Left lobe of liver (tissue), 2 donors: Measurements from ENCODE around the gene NOVA2. TPM values are rescaled to one million over a fixed set of nuclear protein-coding genes. Genes with fewer than 3 reads are reported as not detected.
"Not testable (repeated sequence)": the region's sequence is repeated elsewhere in the genome, so short reads cannot be mapped to it uniquely, and the experiment has no call there.

Source experiments
- ATAC-seq: fragments of 200-7000 bp; cut with Tn5 transposase; one replicate; pipeline ENCODE4 v1.9.1; 2020; ENCODE audit warnings: mild to moderate bottlenecking, moderate library complexity
- DNase-seq: peaks from one replicate; pipeline ENCODE4 v3.0.0-alpha.2; 2020; ENCODE audit warnings: low spot score
- total RNA-seq: library from RNA; stranded (reverse); gene quantifications from one replicate; pipeline ENCODE4 v1.2.1, GENCODE V29; 2021
- donor health status: DM: no; HTN: no; CAD: no; lungs with moderate emphysema.
- donor health status: DM: no; HTN: yes; CAD: no.

The NOVA2 gene
- total RNA-seq, 1 donor from 2014 or later: 2.0 TPM

DNA sequence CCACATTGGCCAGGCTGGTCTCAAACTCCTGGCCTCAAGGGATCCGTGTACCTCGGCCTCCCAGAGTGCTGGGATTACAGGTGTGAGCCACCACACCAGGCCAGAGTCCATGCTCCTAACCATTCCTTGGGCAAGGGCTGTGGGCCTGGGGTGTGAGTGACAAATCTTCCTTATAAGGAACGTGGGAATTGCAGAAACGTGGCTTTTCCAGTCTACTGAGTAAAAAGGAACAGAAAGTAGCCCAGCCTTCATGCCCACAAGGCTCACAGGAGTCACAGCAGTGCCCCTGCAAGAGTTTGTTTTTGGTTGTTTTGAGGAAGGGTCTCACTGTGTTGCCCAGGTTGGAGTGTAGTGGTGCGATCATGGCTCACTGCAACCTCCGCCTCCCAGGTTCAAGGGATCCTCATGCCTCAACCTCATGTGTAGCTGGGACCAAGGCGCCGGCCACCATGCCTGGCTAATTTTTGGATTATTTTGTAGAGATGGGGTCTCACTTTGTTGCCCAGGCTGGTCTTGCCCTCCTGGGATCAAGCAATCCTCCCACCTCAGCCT lies 76.3 kb downstream of the NOVA2 start:
- ATAC-seq: no peak

DNA sequence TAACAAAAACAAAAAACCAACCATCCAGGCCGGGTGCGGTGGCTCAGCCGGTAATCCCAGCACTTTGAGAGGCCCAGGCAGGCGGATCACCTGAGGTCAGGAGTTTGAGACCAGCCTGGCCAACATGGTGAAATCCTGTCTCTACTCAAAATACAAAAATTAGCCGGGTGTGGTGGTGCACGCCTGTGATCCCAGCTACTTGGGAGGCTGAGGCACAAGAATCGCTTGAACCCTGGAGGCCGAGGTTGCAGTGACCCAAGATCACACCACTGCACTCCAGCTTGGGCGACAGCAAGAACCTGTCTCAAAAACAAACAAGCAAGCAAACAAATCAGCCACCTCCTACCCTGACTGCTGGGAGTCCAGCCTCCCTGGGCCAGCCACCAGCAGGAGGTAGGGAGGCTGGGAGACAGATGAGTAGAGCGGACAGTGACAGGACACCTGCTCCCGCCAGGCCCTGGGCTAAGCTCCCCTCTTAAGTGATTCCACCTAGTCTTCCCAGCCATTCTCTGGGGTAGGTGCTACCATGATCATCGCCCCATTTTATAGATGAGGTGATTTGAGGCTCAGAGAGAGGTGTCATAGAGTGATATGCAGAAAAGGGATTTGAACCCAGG lies 77.6 kb downstream of the NOVA2 start:
- not testable (repeated sequence) for DNase-seq, ATAC-seq

More for the DNA sequence above, 76.3 kb downstream of the NOVA2 start:
- DNase-seq: no peak

DNA sequence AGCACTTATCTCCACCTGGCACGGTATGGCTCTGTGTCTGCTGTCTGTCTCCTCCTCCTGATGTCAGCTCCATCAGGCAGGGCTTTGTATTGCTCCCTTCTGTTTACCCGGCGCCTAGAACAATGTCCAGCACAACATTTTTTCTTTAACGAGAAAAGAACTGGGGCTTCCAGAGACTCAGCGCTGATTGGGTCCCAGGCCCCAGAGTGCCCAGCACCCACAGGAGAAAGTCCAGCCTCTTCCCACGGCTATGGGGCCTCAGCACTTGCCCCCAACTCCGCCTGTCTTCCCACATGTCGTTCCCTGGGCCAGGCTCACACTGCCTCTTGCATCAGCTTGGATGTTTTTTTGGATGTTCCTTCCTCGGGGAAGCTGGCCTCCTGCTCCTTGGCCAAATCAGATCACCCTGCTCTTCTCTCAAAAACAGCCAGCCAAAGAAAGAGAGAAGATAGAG lies 78.1 kb downstream of the NOVA2 start:
- ATAC-seq: no peak
- DNase-seq: no peak

DNA sequence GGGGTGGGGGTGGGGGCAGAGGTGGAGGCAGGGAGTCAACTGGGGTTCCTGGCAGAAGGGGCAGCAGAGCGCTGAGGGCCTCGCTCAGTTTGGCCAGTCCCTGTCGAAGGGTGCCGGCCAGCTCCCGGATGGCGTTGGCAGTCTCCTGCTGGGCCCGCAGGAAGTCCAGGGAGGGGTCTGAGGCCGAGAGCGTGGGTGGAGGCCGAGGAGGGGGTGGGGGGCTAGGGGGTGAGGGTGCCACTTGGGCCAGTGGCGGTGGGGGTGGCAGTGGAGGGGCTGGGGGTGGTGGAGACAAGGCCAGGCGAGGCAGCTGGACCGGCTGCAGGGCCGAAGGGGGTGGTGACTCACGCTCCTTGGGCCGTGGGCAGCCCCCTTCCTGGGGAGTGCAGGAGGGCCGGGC lies 82.8 kb downstream of the NOVA2 start:
- DNase-seq: no peak
- ATAC-seq: no peak

DNA sequence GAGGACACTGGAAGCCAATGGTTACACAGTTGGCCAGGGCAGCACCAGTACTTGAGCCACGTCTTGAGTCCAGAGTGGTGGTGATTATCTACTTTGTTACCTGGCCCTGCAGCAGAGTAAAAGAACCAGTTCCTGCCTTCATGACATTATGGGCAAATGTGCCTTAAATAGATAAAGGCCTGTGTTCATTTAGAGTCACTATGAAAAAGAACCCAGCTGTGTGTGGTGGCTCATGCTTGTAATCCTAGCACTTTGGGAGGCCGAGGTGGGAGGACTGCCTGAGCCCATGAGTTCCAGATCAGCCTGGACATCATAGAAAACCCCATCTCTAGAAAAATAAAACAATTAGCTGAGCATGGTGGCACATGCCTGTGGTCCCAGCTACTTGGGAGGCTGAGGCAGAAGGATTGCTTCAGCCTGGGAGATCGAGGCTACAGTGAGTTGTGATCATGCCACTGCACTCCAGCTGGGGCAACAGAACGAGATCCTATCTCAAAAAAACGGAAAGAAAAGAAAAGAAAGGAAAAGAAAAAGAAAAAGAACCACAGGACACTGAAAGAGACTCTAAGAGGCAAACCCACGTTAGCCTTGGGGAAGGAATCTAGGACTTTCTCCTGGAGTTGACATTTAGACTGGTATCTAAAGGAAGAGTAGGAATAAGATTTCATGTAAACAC lies 84.3 kb downstream of the NOVA2 start:
- ATAC-seq: no peak

DNA sequence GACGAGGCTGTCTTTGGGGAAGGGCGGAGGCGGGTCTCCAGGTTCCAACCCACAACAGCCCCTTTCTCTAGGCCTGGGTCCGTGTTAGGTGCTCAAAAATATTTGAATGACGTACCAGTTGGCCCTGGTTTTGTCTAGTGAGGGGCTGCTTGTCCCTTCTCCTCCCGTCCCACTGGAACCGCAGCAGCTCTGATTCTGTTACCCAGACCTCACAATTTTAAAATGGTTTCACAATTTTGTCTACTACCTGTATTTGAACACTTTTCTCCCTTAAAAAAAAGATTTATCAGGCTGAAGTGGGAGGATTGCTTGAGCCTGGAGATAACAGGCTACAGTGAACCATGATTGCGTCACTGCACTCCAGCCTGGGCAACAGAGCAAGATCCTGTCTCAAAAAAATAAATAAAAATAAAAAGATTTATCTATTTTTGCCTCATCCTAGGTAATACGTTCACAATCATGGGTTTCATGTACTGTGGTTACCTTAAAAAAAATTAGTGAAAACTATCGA lies 86.4 kb downstream of the NOVA2 start:
- DNase-seq: no peak
- no peak for ATAC-seq

More for the DNA sequence above, 84.3 kb downstream of the NOVA2 start:
- no peak for DNase-seq

DNA sequence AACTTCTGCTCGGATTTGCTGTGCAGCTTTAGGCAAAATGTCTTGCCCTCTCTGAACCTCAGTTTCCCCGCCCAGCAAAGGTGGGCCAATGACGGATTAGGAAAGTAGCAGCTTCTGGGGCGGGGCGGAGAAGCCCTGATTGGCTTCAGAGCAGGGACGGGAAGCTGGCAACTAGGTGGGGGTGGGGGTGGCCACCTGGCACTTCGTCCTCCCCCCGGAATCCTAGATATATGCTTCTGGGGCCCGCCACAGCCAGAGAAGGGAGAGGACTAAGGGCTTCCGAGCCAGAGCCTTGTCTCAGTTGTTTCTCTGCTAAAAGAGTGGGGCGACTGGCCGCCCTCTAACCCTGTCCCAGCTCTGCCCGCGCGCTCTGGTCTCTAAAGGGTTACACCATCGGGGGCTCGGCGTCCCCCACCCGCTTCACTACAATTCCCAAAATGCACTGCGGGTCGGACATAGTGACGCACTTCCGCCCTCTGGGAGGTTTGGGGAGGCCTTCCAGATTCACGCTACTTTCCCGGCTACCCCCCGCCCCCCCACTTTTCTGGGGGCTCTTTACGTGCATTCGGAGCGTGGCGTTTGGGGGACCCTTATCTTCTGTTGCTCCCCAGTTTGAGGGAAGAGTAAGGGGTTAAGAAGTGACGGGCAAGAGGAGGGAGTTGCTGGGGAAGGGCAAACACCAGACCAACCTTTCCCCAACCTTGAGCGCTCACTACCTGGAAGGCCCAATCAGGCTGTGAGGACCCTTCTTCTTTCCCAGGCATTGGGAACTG lies 87.1 kb downstream of the NOVA2 start:
- DNase-seq (peak; percentile 93), ATAC-seq (peak; percentile 56)

DNA sequence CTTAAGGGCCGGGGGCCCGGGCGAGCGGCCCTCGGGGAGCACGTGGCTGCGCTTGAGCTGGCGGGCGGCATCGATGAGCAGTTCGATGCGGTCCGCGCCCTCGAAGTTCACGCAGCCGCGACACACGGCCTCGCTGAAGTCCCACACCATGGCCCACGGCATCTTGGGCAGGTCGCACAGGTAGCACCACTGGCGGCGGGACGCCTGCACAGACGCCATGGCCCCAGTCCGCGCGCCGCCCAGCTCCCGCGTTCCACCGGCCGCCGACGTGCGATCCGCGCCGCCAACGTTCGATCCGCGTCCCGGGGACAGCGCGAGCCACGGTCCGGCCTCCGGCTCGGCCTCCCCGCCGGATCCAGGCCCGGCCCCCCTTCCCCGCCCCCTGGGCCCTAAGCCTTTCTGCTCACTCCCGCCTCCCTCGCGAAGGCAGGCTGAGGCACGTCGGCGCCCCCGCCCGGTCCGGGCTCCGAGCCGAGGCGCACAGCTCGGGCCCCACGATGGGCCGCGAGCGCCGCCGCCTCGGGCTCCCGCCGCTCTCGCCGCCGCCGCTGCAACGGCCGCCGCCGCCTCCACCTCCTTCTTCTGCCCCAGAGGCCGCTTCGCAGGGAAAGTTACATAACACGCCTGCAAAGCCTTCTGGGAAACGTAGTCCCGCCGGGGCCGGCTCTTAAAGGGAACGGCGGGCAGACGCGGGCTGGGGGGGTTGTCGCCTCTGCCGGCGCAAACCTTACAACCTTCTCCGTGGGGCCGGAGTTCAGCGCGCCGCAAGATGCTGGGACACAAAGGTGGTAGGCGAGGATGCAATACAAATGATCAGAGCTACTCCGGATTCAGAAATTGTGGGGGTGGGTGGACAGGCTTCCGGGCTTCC lies 87.9 kb downstream of the NOVA2 start, which contains the start of gene IRF2BP1:
Gene IRF2BP1, minus strand, starts transcription at position 586 of the 871 bp plus-strand sequence. Its CDS starts 367 bp downstream, at position 219.
- DNase-seq (peak; percentile 93), ATAC-seq (peak; percentile 49)

DNA sequence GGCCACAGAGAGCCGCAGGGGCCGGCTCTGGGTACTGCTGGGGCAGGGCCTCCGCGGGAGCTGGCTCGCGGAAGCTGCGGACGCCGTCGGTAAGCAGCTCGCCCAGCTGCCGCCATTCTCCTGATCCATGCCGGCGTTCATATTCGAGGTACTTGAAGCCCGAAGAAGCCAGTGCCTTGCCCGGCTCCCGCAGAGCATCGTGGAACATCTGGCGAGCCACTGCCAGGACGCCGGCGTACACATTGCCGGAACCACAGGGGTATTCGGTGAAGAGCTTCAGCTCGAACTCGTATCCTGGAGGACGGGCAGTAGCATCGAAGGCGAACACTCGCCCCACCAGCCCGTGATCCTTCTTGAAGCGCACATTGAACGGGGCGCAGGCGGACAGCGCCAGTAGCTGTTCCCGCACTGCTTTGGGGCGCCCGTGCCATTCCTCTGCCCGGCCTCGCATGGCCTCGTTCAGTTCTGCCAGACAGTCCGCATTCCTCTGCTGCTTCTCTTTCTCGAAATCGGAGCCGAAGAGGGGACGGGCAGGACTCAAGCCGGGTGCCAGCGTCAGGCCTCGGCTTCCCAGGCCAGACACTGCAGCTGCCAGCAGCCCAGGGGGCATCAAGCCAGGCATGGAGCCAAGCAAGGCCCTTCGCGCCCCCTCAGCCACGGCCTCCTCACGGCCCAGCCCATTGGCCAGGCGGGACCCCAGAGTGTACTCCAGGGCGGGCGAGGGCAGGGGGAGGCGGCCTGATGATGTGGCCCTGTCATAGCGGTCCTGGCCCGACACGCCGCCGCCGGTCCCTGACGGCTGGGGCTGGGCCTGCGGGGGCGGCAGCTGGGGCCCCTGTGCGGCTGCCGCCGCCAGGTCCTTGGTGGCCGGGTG lies 88.7 kb downstream of the NOVA2 start:
- peak; percentile 2 for ATAC-seq
- no peak for DNase-seq

DNA sequence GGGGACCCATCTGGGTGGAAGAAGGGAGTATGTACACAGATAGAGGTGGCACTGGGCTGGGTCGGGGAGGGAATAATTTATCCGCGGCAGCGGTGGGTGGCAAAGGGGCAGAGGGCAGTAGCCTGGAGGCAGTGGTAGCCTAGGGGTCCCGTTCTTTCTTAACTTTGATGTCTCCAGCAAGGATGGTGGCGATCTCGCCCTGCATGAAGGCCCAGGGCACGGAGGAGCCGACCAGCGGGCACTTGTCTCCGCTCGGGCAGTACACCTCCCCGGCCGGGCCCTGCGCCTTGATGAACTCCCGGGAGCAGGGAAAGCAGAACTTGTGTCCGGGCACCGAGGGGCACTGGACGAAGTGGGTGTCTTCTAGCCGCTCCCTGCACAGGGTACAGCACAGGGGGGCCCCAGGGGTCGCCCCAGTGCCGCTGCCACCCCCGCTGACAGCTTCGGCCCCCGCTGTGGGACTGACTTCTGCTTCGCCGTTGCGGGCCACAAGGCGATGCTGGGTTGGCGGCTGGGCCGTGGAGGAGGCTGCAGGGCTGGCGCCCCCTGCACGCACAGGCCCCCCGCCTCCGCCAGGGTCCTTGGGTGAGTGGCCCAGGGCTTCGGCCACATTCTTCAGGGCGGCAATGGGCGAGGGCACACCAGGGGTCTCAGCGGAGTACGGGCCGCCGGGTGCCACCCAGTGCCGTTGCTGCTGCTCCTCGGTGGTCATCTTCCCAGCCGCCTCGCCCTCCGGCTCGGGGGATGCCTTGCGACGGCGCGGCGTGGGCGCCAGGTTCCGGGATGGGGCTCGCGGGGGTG lies 89.6 kb downstream of the NOVA2 start:
- DNase-seq (no peak), ATAC-seq (no peak)

Other genes with a start within 250 kb of the NOVA2 start
- gene FBXO46, start 243.0 kb downstream of the NOVA2 start, total RNA-seq: 8.2 TPM
- gene MEIOSIN, start 240.4 kb downstream of the NOVA2 start, total RNA-seq: not detected
- gene SIX5, start 204.6 kb downstream of the NOVA2 start, total RNA-seq: 12.1 TPM
- gene DMPK, start 191.4 kb downstream of the NOVA2 start, total RNA-seq: 7.8 TPM
- 13.9 TPM for gene DMWD, start 181.0 kb downstream of the NOVA2 start, total RNA-seq
- not detected for gene RSPH6A, start 158.6 kb downstream of the NOVA2 start, total RNA-seq
- 45.9 TPM for gene SYMPK, start 110.7 kb downstream of the NOVA2 start, total RNA-seq
- gene FOXA3, start 109.5 kb downstream of the NOVA2 start, total RNA-seq: 31.6 TPM
- gene IRF2BP1, start 87.7 kb downstream of the NOVA2 start, total RNA-seq: 19.5 TPM
- gene MYPOP, start 71.3 kb downstream of the NOVA2 start, total RNA-seq: 5.0 TPM
- gene NANOS2, start 59.1 kb downstream of the NOVA2 start, total RNA-seq: not detected
- gene CCDC61, start 21.6 kb upstream of the NOVA2 start, total RNA-seq: 11.1 TPM
- 0.43 TPM for gene PGLYRP1, start 49.2 kb upstream of the NOVA2 start, total RNA-seq
- not detected for gene IGFL4, start 67.1 kb upstream of the NOVA2 start, total RNA-seq
- gene IGFL3, start 150.8 kb upstream of the NOVA2 start, total RNA-seq: not detected
- gene IGFL2, start 174.4 kb upstream of the NOVA2 start, total RNA-seq: not detected